Measurements from ENCODE around the gene THAP5.
"Not testable (repeated sequence)": the region's sequence is repeated elsewhere in the genome, so short reads cannot be mapped to it uniquely, and the experiment has no call there.

THAP5 gene

GRCh38 chr7:108581655-108582491 lies 12.4 kb upstream of the THAP5 start:
- DNase-seq: no peak

DNA sequence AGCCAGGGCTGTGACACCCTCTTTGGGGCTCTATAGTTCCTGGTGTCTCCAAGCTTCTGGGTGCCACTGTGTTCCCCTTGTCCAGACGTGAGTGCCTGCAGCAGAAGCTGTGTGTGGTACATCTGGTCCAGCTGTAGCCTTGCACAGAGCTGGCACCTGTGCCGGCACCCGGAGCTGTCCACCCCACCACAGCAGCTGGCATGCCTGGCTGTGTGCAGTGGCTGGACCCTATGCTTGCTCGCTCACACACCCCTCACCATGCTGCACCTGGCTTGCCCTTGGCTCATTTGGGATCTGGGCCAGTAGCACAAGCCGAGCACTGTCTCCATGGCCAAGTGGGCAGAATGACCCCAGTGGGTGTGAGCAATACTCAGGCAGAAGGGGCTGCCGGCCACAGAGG lies 10.8 kb upstream of the THAP5 start:
- no peak for DNase-seq

DNA sequence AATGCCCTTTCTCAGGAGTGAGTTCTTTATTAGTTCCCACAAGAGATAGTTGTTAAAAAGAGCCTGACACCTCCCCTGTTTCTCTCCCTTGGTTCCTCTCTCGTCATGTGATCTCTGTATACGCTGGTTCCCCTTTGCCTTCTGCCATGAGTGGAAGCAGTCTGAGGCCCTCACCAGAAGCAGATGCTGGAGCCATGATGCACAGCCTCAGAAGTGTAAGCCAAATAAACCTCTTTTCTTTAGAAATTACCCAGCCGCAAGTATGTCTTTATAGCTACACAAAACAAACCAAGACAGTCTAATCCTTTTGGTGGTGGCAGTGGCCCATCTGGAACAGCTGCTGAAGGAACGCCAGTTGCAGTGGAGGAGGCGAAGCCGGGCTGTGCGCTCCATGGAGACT lies 9.4 kb upstream of the THAP5 start:
- no peak for DNase-seq

GRCh38 chr7:108576116-108576515 lies 6.6 kb upstream of the THAP5 start:
- DNase-seq: no peak

DNA sequence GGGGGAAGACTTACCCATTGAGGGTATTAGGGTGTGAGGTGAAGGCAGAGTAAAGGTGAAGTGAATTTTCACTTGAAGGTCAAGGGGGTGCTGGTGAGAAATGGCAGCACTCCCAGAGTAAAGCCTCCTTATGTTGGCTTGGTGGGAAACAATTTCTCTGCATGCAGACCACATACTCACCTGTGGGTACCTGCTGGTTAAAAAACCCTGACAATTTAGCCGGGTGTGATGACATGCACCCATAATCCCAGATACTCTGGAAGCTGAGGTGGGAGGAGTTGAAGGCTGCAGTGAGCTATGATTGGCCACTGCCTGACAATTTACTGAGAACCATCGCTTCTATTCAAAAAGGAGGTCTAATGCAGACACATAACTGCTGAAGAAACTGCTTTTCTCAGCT lies 5.7 kb upstream of the THAP5 start:
- no peak for DNase-seq

DNA sequence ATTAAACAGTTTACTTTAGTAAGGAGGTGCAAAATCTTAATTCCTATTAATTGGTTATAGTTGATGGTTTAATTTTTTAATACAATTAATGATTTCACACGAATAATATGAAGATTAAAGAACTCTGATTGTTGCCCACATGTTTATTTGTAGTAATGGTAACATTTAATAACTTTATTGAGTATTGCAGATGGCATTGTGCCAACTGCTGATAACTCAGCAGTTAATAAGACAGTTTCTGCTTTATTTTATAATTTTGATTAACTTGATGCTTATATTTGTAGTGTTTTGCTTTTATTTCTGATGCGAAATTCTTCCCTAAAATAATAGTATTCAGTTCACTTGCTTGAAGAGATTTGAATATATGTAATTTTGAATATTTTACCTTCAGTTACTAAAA lies 3.0 kb upstream of the THAP5 start:
- no peak for DNase-seq

GRCh38 chr7:108570146-108570755 lies 745 bp upstream of the THAP5 start:
- peak; percentile 52 for DNase-seq

GRCh38 chr7:108568801-108569380 lies 615 bp downstream of the THAP5 start:
- DNase-seq: no peak

DNA sequence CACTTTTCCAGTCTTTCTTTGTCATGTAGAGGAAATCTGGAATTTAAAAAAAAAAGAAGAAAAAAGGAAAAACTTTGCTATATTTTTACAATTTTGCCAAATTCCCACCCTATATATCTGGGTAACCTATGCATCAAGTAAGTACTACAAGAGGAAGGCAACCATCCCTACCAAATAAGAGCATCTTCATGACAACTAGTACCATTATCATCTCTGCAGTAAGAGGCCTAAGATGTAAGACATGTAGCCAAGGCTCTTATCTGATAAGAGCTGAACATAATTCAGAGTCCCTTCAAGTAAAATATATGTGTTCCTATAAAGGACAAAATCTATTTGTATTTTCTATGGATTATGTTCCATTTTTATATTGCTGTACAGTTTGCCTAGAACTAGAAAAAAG lies 3.5 kb downstream of the THAP5 start:
- no peak for DNase-seq

- DNase-seq: no peak
Observed at GRCh38 chr7:108561047-108561619, 8.4 kb downstream of the THAP5 start.

DNA sequence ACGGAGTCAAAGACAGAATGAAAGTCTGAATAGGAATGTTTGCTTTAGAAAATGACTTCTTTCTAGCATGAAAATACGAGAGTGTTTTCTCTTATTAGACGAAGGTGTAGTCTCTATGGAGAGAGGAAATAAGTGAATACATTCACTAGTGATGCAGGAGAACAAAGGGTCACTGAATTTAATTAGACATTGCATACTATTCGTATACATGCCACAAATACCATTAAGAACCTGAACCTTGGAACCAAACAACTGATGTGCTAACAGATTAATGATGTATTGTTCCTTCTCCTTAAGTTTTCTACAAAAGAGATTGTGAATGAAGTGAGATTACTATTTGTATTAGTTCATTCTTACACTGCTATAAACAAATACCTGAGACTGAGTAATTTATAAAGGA lies 10.3 kb downstream of the THAP5 start:
- DNase-seq: no peak

DNA sequence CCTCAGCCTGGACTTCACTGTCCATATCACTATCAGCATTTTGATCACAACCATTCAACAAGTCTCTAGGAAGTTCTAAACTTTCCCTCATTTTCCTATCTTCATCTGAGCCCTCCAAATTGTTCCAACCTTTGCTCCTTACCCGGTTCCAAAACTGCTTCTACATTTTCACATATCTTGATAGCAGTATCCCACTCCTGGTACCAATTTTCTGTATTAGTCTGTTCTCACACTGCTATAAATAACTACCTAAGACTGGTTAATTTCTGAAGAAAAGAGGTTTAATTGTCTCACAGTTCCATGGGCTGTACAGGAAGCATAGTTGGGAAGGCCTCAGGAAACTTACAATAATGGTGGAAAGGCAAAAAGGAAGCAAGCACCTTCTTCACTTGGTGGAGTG lies 11.9 kb downstream of the THAP5 start:
- DNase-seq: no peak

GRCh38 chr7:108557191-108557590 lies 12.3 kb downstream of the THAP5 start:
- no peak for DNase-seq

DNA sequence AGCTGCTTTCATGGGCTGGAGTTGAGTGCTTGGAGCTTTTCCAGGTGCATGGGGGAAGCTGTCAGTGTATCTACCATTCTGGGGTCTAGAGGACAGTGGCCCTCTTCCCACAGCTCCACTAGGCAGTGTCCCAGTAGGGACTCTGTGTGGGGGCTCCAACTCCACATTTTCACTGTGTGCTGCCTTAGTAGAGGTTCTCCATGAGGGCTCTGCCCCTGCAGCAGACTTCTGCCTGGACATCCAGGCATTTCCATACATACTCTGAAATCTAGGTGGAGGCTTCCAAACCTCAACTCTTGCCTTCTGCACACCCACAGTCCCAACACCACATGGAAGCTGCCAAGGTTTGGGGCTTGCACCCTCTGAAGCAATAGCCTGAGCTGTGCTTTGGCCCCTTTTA lies 12.8 kb downstream of the THAP5 start:
- not testable (repeated sequence) for DNase-seq

DNA sequence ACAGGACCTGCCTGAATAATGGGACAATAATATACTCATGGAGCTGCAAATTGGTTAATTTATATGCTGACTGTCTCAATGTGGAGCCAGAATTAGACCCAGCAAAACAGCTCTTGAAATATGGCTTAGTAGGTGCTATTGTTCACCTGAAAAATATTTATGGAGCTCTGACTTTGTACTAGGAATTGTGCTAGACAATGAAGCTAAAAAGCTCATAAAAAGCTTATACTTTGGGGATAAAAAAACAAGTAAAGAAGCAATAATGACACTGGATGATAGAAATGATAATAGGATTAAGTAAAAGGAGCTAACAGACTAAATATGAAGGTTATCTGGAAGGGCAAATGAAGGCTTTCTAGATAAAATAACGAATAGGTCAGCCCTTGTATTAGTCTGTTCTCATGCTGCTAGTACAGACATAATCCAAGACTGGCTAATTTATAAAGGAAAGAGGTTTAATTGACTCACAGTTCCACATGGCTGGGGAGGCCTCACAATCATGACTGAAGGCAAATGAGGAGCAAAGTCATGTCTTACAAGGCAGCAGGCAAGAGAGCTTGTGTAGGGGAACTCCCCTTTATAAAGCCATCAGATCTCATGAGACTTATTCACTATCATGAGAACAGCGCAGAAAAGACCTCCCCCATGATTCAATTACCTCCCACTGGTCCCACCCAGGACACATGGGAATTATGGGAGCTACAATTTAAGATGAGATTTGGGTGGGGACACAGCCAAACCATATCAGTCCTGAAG lies 21.2 kb downstream of the THAP5 start:
- DNase-seq: not testable (repeated sequence)

- no peak for DNase-seq
Observed at GRCh38 chr7:108541478-108541877, 28.0 kb downstream of the THAP5 start.

DNA sequence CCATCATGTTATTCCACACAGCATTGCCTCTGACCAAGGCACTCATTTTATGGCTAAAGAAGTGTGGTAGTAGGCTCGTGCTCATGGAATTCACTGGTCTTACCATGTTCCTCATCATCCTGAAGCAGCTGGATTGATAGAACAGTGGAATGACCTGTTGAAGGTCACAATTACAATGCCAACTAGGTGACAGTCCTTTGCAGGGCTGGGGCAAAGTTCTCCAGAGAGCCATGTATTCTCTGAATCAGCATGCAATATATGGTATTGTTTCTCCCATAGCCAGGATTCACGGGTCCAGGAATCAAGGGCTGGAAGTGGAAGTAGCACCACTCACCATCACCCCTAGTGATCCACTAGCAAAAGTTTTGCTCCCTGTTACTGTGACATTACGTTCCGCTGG lies 30.8 kb downstream of the THAP5 start:
- not testable (repeated sequence) for DNase-seq

DNA sequence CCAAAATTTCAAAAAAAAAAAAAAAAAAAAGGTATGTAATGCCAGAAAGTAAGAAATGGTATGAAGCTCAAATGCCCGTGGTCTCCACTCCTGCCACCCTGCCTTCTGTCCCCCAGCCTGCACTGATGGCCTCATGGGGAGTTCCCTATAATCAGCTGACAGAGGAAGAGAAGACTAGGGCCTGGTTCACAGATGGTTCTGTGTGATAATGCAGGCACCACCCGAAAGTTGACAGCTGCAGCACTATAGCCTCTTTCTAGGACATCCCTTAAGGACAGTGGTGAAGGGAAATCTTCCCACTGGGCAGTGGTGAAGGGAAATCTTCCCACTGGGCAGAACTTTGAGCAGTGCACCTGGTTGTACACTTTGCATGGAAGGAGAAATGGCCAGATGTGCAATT lies 31.3 kb downstream of the THAP5 start:
- DNase-seq: not testable (repeated sequence)

- DNase-seq: no peak
Observed at GRCh38 chr7:108537229-108537628, 32.3 kb downstream of the THAP5 start.

DNA sequence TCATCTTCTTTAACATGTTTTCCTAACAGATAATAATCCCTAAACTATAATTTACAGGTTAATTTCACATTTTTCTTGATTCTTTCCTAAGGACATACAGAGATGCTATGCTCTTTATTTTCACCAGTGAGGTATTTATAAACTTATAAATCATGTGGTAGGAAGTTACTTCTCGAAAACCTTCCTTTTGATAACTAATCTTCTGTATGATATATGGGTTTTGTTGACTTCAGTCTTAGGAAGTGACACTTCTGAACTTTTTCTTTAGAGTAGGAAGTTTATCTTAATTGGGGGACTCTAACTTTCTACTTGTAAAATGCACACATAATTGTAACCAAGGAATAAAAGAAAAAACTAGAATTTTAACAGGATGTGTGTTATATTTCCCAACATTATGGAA lies 33.8 kb downstream of the THAP5 start:
- DNase-seq: no peak

GRCh38 chr7:108535257-108535656 lies 34.2 kb downstream of the THAP5 start:
- no peak for DNase-seq

GRCh38 chr7:108533712-108534111 lies 35.8 kb downstream of the THAP5 start:
- no peak for DNase-seq

DNA sequence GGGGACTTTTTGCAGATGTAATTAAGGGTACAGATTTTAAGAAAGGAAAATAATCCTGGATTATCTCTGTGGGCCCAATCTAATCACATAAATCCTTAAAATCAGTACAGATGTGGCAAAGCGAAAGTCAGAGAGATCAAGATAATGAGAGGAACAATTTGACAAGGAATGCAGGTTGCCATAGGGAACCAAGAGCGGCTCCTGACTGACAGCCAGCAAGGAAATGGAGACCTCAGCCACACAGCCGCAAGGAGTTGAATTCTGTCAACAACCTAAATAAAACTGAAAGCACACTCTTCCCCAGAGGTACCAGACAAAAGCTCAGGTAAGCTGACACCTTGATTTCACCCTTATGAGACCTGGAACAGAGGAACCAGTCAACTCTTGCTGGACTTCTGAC lies 40.2 kb downstream of the THAP5 start:
- no peak for DNase-seq

Measured in activated T-cell treated with anti-CD3 and anti-CD28 coated beads, Interleukin-2, amount 50 U/mL, for 1 hour (primary cell).